Fibroblast of gingiva (primary cell): Measurements from ENCODE around the gene CHD5.

Experiments
- DNase-seq: peaks from one replicate; pipeline ENCODE4 v3.0.0-alpha.2; 2011; ENCODE audit warnings: low read depth

CHD5 gene

DNA sequence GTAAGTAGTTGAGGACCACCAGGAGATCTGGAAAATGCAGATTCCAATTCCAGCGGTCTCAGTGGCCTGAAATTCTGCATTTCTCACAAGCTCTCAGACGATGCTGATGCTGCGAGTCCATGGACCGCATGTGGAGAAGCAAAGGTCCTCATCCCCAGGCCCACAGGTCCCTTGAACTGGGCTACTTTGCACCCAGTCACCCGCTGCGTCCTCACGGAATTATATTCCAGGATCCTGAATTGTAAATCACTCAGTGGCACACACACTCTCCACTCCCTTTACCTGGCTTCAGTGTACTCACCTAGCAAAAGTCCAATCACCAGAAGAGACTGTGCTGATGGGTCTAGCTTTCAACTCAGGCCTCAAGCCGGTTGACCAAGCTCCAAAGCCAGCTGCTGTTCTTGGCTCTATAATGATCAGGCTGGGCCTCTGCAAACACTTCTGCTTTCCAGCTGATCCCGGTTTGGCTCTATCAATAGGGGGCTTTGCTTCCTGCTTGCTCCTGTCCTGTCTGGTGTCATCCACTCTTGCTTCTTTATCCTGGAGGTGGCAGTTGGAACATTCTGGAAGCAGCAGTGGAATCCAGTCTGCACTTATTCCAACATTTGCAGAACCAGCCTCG lies 20.2 kb upstream of the CHD5 start:
- no peak for DNase-seq

DNA sequence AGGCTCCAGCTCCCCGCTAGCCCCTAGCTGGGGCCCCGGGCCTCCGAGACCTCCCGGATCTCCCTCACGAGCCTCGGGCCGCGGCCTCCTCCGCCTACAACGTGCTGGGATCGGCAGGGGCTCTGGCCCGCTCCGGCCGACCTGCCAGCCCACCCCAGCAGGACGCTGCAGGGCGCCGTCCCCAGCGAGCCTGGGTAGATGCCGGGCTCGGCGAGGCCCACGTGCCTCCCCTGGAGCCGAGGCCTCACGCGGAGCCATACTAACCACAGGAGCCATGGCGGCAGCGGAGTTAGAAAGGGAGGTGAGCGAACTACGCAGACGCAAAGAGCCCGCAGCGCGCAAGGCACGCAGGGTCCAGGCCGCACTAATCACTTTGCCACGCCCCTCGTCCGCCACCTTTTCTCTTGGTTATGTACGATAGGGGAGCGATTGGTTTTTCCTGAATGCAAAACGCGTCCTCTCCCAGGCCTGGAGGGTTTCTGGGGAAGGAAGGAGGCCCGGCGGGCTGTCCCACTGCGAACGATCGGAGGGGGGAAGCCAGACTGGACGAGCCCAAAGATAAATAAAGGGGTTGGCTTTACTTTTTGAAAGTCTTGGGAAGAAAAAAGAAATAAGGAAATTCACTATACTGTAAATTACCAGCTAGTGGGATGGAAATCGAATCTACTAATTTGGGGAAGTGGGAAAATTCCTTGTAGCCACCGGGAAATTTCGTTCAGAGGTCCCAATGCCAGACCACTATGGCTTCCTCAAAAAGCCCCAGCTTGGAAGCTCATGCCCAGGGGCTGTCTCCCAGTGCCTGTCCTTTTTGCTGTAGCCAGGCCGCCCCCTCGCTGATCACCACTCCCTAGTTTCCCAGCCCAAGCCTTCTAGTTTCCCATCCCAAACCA lies 19.4 kb upstream of the CHD5 start, which contains the start of gene RPL22:
Gene RPL22 (minus strand): TSS at position 298 of the 890 bp plus-strand sequence. CDS start 22 bp downstream, at position 276.
- peak; percentile 99 for DNase-seq

DNA sequence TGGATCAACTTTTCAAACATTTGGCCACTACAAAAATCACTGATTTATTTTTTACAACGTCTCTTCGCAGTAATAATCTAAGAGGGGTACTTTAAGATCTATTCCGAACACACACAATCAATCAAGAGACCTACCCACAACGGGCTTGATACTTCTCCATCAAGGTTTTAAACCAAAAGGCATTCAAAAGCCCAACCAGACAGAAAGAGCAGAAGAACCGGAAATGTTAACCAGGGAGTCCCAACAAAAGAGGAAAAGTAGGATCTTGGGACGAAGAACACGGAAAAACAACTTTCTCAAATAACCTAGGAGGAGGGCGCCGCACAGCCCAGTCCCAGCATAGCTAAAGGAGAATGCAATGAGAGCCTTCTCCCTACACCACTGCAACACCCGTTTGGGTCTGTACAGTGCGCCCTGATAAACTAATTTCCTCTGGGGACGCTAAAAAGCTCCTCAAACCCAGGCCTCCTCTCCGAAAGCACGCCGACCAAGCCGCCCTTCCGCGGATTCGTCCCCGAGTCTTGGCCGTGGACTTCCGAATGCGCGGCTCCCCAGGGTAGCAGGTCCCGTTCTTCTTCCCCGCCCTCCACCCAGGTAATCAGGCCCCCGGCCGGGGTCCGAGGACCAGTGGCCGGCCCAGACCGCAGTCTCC lies 18.7 kb upstream of the CHD5 start:
- no peak for DNase-seq

DNA sequence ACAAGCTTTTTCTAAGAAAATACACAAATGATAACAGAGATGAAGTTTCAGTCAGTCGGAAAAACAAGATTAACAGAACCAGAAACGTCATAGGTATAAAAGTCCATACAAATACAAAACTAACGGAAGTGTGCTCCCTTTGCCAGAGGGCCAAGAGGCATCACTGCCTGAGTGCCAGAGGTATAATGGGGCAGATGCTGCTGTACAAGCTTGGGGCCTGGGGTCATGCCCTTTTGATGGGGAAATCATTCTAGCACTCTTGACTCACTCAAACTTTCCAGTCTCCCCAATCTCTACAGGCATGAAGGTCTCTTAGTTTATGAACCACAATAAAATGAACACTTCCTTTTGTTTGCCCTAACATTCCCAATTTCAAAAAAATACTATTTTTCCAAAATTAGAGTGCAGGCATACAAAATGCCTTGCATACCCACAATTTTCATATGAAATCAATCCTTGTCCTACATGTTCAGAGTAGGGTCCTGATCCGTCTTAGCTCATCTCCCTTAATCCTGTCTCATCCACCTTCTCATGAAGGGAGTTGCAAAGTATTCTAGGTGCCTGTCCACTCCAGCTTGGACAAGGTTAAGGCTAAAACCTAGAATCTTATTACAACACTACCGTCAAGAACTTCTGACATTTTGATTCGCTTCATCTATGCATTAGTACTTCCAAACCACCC lies 17.8 kb upstream of the CHD5 start:
- DNase-seq: no peak

DNA sequence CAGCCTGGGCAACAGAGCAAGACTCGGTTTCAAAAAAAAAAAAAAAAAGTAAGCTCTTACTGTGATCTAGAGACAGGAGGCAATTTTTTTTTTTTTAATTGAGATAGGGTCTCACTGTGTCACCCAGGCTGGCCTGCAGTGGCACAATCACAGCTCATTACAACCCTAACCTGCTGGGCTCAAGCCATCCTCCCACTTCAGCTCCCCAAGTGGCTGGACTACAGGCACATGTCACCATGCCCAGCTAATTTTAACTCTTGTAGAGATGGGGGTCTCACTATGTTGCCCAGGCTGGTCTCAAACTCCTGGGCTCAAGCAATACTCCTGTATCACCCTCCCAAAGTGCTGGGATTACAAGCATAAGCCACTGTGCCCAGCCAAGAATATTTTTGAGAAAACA lies 11.8 kb upstream of the CHD5 start:
- no peak for DNase-seq

DNA sequence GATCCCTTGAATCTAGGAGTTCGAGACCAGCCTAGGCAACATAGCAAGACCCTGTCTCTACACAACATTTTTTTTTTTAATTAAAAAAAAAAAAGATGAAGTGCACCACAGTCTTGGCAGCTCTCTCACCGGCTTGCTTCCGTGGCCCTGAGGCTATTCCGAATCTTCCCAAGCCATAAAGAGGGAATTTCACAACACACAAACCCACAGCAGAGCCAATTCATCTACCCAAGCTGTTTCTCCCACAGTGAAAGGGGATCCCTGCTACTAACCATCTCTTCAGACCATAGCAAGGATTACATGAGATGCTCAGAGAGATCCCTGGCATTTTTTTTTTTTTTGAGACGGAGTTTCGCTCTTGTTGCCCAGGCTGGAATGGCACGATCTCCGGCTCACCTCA lies 8.3 kb upstream of the CHD5 start:
- peak; percentile 55 for DNase-seq

DNA sequence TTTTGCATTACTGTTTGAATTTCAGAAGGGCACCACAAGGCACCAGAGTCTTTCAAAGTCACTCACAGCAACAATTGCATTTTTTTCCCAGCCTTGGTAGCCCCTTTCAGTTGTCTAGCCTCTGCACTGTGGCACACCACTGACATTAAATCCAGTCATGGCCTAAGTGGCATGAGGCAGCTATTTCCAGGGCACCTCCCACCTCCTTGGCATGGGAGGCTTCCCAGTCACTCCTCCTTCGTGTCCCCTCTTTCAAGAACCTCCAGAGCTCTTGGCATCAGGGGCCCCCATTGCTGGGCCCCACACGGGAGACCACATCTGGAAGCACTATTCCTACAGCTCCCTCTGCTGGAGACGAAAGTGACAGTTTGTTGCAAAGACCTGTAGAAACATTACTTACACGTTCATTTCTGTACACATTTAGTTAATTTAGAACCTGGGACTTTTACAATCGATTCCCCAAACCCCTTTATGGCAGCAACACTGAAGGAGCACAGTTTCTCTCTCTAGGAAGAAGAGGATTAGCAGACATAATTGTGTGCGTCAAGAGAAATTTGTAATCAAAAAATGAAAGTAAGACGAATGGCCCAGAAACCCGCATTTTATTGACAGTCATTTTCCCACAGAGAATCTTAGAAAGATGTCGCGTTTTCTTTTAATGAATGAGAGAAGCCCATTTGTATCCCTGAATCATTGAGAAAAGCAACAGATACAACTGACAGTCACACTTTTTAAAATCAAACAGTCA lies 5.7 kb upstream of the CHD5 start:
- no peak for DNase-seq

DNA sequence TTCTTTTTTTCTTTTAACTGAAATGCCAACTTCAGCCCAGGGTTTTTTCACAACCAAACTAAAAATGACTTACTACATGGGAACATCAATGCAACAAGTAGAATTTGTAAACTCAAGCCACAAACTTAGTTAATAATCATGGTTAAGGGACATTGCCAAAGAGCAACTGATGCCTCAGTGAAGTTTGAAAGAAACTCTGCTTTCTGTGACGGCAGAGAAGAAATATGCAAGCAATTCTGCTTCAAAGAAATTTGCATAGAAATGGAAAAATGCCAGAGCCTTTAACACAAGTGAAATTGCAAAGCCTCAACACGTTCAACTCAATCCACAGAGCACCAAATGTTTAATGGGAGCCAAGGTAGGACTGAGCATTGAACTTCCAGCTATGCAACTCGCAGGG lies 5.0 kb upstream of the CHD5 start:
- DNase-seq: peak; percentile 91

DNA sequence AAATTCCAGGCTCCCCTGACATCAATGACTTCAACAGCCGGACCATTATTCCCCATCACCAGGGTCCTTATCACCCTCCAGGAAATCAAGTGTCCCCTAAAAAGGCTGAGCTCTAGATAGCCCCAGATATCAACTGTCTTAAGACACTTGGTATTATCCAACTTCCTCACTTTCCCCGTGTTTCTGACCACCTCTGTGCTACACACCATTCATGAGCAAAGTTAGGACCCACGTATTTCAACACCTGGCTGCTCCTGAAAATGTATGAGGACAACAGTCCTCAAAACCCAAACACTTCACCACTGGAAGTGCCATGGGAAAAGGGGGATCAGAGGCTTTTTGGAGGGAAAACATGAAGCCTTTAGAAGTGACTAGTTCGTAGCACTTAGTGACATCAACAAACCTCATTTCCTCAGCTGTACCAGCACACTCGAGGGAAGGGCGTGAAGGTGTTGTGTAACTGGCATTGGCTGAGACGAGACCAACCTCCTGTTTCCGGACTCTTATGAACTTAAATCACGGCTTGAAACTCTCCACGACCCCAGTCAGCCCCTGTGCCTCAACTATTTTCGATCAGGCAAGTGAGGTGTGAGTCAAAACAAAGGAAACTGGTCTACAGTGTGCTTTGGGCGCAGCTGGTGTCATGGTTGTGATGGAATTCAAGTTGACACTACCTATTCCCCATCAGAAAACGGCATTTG lies 4.1 kb upstream of the CHD5 start:
- no peak for DNase-seq

DNA sequence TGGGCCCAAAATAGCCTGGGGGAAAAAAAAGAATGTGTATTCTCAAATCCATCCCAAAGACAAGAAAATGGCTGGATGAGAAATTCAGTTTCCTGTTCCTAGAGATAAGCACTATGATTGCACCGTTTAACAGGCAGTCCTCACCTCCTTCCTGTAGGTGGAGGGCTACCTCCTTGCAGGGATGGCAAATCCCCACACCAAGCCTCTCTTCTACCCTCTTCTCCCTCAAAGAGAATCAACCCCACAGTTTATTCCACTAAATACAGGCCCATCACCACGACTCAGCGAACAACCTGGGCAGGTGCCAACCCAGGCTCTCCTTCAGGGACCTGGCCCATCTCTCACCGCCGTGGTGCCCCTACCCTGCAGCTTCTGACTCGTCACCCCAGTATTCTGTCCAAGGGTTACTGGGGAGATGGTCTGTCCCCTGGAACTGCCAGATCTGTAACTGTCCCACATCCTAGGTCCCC lies 3.4 kb upstream of the CHD5 start:
- DNase-seq: no peak

DNA sequence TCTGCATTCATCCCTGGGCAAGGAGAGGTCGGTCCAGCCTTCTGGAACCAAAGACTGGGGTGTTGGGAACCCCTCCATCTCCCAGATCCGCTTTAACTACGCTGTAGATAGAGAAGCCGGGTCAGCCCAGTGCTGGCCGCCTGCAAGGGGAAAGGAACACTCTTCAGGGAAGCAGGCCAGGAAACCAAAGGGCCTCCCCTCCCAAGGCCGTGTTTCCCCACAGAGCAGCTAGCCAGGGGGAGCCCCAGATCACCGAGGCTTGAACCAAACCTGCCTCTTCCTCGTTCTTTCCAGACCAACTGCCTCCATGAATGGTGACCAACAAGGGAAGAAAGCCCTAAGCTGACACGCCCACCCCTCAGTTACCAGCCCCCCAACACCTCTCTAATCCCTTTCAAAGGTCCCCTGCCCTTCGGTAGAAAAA lies 1.2 kb upstream of the CHD5 start:
- no peak for DNase-seq

DNA sequence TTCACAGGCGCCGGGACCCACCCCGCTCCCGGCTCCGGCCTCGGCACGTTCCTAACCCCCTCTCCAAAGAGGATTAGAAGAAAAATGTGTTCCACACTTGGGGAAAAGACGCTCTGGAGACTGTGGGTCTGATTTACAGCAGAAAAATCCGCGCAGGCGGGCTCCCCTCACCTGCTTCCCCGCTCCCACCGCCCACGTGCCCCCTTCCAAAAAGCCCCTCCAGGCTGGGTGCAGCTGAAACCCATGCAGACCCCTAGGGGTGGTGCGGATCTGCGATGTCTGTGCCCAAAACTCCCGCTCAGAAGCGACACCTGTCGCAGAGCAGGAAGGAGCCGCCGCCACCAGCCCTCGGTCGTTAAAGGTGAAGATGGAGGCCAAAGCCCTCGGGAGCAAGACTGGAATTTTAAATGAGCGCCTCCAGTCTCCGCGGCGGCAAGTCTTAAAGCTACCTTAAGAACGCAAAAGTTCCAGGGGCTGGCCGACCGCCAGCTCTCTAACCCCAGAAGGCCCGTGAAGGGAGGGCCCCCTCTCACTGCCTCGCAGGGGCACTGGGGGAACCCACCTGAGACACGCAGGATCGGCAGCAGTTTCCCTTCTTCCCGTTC lies 688 bp upstream of the CHD5 start:
- DNase-seq: no peak

DNA sequence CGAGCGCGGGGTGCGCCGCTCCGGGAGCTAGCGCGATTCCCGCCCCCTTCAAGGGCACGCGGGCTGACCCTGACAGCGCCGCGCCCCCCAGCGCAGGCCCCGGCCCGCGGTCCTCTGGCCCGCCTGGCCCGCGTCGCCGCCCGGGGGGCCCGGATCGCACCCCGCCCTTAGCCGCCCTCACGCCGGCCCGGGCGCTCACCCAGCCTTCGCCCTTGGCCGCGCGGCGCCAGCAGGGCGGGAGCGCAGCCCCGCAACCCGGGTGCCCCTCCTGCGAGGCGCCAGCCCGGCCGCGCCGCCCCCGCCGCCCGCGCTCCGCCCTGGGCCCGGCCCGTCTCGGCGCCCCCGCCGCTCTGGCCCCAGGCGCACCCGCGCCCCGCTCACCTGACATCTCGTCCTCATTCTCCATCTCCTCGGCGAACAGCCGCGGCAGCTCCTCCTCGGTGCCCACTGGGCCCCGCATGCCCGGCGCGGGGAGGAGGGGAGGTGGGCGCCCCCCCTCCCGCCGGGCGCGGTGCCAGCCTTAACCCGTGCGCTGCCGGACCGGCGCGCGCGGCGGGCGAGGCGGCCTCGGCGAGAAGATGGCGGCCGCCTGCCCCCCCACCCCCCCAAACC lies 451 bp downstream of the CHD5 start:
- DNase-seq: no peak

DNA sequence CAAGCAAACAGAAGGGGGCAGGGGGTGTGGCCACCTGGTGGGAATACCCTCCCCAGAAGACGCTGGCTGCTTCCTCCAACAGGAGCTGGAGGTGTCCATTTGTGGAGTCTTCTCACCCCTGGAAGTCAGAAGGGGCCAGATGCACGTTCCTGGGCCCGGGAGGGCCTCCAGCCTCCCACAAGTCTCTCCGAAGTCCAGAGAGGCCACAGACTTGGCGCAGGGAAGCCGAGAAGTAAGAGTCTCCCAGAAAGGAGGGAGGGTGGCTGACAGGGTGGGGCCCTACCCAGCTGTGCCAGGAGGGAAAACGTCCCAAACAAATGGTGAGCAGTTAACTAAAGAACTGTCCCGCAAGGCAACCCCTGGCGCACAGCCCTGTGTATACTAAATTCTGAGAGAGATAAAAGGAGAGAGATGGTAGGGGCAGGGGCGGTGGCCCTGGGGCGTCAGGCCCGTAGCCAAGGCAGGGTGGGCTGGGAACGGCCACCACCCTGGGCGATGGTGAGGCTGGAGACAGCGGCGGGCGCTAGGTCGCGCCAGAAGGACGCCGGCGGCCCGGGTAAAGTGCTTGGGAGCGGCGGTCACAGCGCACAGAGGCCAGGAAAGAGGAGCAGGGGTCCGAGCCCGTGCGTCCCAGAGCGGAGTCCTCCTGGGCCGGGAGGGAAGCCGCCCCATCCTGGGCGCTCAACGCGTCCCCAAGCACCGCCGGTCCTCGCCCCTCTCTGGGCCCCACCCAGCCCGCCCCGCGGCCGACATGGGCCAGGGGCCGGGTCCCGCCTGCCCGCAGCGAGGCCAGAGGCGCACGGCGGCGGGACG lies 1.2 kb downstream of the CHD5 start:
- DNase-seq: no peak

DNA sequence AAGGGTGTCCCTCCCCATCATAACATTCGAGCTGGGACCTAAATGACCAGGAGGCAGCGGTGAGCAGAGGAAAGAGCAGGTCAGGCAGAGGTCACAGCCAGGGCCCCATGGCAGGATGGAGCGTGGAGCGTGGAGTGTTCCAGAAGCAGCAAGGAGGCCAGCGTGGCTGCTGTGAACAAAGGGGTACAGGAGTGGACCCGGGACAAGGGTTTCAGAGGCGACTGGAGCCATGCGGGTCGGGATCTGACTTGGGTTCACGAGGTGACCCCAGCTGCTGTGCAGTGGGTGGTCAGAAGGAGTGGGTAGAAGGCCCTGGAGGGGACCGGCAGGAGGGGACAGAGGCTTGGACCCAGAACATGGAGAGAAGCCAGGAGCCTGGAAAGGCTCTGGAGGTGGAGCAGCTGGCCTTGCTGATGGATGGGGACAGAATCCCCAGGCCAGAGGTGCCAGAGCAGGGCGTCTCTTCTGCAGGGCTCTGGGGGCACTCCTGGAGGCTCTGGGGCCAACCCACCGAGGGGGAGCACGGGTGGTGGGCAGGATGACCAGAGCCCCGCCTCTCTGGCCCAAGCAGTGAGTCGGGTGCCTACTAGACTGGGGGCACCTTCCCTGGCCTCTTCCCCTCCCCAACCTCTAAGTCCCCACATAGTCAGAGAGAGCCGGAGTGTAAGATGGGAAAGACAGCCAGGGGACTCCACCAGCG lies 2.3 kb downstream of the CHD5 start:
- no peak for DNase-seq

DNA sequence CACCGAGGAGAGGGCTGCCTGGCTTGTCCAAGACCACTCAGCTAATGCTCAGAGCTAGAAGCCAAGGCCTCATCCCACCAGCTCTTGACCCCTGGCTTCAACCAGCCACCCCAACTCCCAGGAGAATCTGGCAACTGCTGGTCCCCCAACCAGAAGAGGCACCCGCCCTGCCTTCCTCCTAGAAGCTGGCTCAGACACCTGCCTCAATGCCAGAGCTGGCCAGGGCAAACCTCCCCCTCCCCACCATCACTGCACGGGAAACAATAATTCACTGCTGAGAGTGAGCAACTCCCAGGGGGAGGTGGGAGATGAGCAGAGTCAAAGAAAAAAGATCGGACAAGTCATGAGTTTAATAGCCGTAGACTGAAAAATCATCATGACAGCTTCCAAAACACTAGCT lies 3.3 kb downstream of the CHD5 start:
- no peak for DNase-seq

DNA sequence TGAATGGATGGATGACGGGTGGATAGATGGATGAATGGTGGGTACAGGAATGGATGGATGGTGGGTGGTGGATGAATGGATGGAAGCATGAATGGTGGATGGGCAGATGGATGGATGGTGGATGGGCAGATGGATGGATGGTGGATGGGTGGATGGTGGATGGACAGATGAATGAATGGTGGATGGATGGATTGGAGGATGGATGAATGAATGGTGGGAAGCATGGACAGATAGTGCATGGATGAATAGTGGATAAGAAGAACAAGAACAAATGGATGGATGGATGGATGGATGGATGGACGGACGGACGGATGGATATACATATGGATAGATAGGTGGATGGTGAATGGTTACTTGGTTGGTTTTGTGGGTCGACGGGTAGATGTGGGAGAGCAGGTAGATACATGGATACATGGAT lies 4.7 kb downstream of the CHD5 start:
- no peak for DNase-seq

DNA sequence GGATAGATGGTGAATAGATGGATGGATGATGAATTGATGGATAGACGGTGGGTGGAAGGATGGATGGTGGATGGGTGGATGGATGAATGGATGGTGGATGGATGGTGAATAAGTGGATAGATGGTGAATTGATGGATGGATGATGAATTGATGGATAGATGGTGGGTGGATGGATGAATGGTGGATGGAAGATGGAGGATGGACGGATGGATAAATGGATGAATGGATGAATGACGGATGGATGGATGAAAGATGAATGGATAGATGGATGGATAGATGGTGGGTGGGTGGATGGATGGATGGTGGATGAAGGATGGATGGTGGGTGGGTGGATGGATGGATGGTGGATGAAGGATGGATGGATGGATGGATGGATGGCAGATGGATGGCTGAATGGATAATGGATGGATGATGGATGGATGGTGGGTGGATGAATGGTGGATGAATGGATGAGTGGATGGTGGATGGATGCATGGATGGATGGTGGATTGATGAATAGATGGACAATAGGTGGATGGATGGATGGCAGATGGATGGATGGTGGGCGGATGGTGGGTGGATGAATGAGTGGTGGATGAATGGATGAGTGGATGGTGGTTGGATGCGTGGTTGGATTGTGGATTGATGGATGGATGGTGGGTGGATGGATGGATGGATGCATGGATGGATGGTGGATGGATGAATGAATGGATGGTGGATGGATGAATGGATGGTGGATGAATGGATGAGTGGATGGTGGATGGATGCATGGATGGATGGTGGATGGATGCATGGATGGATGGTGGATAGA lies 5.3 kb downstream of the CHD5 start:
- DNase-seq: no peak
